Cerebellar cortex (tissue), 1 donor: ENCODE measurements around the gene SUGCT.

ENCODE experiments used
- DNase-seq: peaks from one replicate; pipeline ENCODE4 v3.0.0-alpha.2; 2015; ENCODE audit warnings: low spot score

The SUGCT gene

GRCh38 chr7:40694026-40694809, 559.4 kb downstream of the SUGCT start:
- no peak for DNase-seq

GRCh38 chr7:40694991-40695390, 560.2 kb downstream of the SUGCT start:
- no peak for DNase-seq

DNA sequence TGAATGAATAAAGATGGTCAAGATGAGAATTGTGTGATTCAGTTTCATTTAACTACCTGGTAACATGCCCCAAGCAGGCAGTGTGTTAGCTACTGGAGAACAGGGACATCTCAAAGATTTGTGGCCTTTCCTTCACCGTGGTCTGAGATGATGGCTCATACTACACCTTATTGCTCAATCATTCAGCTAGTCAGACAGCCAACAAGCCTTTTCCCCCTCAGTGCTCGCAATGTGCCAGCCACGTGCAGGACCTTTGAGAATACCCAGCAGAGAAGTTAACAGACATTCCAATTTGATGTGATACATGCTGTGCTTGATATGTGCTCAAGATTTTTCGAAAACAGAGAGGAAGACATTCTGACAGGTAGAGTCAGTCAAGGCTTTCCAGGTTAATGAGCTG, 562.8 kb downstream of the SUGCT start:
- no peak for DNase-seq

GRCh38 chr7:40698214-40698920, 563.6 kb downstream of the SUGCT start:
- no peak for DNase-seq

DNA sequence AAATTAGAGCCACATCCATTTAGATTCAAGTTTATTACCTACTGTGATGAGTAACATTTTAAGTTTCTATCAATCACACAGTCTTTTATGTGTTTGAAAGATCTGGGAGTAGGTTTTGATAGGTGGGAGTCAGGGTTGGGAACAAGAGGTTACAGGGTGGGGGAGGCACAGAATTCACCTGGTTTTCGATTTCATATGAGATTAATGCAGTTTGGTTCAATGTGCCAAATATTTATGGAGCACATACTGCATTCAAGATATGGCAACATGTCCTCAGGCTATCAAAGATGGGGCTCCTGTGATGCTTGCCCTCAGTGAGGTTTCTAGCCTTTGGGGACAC, 564.1 kb downstream of the SUGCT start:
- DNase-seq: no peak

DNA sequence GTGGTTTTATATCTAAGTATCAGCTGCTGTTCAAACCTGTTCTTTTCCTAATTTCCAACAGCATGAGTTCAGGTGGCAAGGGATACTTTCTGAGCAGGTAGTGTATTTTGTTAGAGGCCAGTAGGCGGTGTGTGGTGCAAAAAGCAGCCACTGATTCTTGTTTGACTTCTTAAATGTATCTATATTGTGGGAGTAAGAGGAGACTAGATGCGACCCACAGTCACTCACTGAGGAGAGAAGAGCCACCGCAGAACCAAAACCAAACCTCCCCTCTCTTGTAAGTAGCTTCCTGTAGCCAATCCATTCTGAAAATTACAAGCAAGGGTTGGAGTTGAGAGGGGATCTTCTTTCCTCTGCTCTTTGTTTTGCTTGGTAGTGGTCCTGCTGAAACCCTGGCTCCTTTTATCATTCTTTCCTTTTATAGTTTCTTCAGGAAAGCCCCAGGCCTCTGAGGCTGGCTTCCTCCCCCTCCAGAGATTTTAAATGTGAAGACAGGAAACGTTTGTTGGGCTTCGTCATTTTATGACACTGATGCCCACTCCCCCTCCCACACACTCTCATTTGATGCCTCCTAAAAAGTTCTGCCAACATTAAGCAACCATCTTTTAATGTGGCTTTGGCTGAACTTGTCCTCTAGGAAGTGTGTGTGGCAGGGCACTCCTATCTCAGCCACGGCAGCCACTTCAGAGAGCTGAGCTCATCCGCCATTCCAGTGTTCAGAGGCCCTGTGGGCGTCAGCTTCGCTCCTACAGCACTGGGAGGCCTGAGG, 566.0 kb downstream of the SUGCT start:
- DNase-seq: no peak

GRCh38 chr7:40701836-40702551, 567.2 kb downstream of the SUGCT start:
- no peak for DNase-seq

DNA sequence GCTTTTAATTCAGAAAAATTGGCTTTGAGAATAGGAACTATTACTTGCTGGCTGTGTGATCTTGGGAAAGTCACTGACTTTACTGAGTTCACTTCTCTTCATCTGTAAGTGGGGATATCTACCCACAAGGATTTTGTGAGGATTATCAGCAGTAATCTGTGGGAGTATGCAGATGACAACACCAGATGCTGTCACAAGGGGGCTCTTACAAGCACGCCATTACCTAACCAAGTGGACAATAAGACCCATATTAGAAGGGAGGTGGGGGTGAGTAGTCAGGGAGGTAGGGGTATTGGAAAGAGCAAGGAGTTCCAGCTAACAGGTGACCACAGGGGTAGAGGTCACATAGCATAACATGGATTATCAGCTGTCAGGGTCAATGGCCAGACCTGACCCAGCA, 569.4 kb downstream of the SUGCT start:
- no peak for DNase-seq

DNA sequence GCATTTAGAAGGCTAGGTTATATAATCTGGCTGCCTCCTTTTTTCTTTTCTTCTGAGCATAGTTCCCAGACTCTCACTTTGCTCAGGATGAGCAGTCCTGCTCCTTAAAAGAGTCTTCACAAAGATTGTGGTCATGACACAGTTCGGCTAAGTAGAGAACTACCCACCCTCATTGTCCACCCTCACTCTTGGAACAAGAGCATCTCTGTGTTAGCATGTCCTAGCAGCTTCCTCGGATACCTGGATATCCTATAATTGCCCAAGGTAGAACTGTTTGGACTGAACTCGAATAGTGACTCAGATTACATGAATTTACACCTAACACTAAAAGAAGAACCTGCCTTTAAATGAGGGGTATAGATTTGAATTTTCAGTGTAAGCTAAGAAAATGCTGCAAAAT, 572.0 kb downstream of the SUGCT start:
- no peak for DNase-seq

DNA sequence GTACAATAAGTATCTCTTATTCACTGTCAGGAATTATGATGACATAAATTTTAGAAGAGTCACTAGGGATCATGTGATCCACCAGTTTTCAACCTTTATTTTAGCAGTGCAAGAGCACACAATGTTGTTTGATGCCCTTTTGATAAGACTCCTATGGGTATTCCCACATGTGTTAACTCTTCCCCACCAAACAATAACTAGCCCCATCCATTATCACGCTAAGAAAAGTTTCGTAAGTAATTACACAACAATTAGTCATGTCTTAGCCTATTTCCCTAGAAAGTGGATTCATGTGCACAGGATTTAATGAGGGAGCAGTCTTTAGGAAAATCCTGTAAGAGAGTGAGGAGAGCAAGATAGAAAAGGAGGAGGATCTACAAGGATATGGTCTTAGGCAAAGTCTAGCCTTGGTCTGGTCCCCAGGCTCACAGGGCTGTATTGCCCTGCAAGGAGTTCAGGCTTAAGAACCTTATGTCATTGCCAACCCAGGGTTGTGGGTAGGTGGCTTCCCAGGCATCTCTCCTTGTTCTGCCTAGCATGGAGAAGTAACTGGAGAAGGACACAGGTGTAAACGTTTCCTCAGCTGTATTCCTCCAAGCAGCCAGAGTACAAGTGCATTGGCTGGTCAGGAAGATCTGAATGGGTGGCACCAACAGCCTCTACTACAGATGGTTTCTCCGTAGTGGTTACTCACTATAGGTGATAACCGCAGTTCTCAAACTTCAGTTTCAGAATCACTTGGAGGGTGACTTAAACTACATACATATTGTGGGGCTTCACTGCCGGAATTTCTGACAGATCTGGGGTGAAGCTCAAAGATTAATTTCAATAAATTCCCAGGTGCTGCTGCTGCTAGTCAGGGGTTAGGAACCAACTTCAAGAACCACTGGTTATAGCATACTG, 574.5 kb downstream of the SUGCT start:
- no peak for DNase-seq

GRCh38 chr7:40711706-40712105, 576.9 kb downstream of the SUGCT start:
- no peak for DNase-seq

DNA sequence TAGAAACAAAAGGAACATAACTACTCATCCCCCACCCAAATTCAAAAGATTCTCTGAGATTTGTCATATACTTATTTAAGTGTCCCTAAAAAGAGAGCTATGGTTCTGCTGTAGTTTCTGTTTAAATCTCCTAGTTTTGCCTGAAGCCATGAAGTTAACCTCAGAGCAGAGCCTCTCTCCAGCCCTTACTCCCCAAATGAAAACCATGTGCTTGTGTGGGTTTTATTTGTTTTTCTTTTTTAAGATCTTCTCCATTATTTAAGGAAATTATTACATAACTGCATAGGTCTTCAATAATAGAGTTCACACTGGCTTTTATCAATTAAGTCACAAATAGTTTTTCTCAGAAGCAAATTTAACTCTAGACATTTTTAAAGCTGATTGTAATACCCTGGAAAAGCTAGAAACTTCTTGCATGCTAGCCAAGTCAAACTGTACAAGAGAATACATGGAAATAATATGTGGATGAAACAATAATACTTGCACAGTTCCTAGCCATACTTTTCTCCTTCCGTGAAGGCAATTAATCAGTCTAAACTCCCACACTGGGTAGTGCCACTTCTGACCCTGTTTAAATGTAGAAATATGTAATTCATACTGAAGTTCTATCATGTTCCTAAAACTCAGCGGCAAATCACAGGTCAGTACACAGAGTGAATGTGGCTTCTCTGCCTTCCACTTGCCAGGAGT, 579.7 kb downstream of the SUGCT start:
- DNase-seq: no peak

DNA sequence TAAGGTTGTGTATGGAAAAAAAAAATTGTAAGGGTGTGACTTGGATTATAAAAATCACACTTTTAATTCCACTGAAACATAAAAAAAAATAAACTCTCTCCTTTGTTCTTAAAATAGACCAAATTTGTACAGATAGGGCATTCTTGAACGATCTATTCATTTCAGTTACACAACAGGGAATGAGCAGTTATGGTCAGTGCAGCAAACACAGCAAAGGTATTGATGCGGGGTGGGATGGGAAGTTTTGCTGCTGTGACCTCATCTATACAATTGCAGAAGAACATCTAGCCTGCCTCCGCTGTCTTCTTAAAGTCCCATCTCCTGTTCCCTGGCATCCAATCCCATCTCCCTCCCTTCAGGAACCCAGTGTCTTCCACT, 580.2 kb downstream of the SUGCT start:
- no peak for DNase-seq

- no peak for DNase-seq
These were observed 581.2 kb downstream of the SUGCT start for GRCh38 chr7:40716052-40716451.

- DNase-seq: peak; percentile 71
These were observed 582.4 kb downstream of the SUGCT start for GRCh38 chr7:40717242-40717641.

DNA sequence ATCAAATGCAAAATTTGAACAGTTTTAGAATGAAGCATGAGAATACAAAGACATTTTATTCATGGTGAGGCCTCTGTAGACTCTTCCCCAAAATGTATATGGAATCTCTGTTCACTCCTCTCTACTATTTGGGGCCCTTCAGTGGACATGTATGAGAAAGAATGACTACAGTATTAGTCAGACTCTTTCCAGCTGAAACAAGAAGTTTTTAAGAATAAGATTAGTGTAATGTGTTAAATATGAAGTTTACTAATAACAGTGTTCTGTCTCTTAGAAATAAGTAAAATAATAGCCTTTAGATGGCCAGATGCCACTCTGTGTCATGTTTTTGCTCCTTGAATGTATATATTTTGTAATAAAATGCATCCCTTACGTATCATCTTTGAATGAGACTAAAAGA, 585.6 kb downstream of the SUGCT start:
- DNase-seq: no peak

GRCh38 chr7:40721342-40721949, 586.6 kb downstream of the SUGCT start:
- peak; percentile 56 for DNase-seq

DNA sequence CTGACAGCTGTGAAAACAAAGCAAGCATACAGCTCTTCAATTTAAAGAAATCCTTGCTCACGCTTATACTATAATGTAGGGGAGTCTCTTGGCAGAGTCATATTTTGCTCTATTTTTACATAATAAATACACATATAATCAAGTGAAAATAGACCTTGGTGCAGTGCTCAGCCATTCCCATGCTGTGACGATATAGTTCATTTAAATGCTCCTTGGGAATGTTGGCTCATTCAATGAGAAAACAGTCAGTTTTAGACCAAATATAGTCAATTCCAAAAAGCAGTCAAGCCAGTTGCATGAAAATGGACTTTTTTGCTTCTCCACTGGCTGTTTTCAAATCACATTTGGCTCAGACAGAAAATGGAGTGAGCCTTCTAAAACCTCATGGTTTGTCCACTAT, 587.4 kb downstream of the SUGCT start:
- DNase-seq: no peak

GRCh38 chr7:40723829-40724228, 589.0 kb downstream of the SUGCT start:
- DNase-seq: no peak

DNA sequence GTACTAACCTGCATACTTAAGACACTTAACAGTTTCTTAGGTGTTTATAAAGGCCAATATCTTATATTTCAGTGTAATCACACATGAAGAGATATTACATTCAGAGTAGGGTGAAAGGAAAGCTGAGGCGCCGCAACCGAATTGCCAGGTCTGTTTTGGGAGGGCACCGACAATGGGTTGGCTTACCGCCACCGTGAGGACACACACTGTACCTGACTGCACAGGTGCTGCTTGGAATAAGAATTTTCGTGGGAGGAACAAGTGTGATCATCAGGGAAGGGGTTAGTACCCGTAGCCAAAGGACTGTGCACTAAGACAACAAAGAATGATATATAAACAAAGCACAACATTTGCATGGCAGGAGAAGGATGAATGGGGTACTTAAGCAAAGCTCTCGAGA, 591.8 kb downstream of the SUGCT start:
- DNase-seq: no peak
